Adrenal gland (tissue), 12 donors: ENCODE measurements around the gene EPC2. TPM values are rescaled to one million over a fixed set of nuclear protein-coding genes. Genes with fewer than 3 reads are reported as not detected.

ENCODE experiments used
- DNase-seq, 7 donors: peaks; one replicate each; pipeline ENCODE4 v3.0.0-alpha.2; 2019 to 2020
- H3K27ac ChIP-seq, 5 donors: fragments of 200-600 bp; sonication (generic) in 4 of 5; 1 replicate in 3 of 5; 2 replicates in 2 of 5; pipeline versions ENCODE4 v1.5.1 to v1.8.0; 2016 to 2020; ENCODE audit warnings: mild to moderate bottlenecking in 1 of 5
- H3K27me3 ChIP-seq: fragments of 200-600 bp; 2 replicates; pipeline ENCODE4 v1.8.0; 2021
- H3K36me3 ChIP-seq, 2 donors: fragments of 200-600 bp; replicated peaks in 1 of 2; 1 replicate in 1 of 2; 2 replicates in 1 of 2; pipeline versions ENCODE4 v1.5.1 to v1.8.0; 2018 to 2022
- H3K4me1 ChIP-seq, 2 donors: fragments of 200-600 bp; replicated peaks in 1 of 2; 1 replicate in 1 of 2; 2 replicates in 1 of 2; pipeline versions ENCODE4 v1.5.1 to v1.8.0; 2018 to 2021
- H3K4me3 ChIP-seq, 4 donors: fragments of 200-600 bp; sonication (generic) in 3 of 4; one replicate each; pipeline ENCODE4 v1.5.1; 2016 to 2018
- H3K9me3 ChIP-seq, 3 donors: fragments of 200-600 bp; sonication (generic) in 1 of 3; replicated peaks in 1 of 3; 1 replicate in 2 of 3; 2 replicates in 1 of 3; pipeline versions ENCODE4 v1.5.1 to v1.8.0; 2016 to 2021
- CTCF ChIP-seq, 6 experiments: fragments of 450-650 bp in 4 of 6; fragments of 200-600 bp in 2 of 6; sonication (generic) in 1 of 6; IDR thresholded peaks; 1 replicate in 5 of 6; 2 replicates in 1 of 6; pipeline versions ENCODE4 v1.5.1 to v1.8.0; 2016 to 2021; ENCODE audit warnings: antibody characterized with exemption in 6 of 6, mild to moderate bottlenecking in 2 of 6, moderate library complexity in 1 of 6
- POLR2A ChIP-seq, 2 donors: fragments of 450-650 bp; IDR thresholded peaks; one replicate each; pipeline ENCODE4 v1.6.1; 2017; ENCODE audit warnings: antibody characterized with exemption in 2 of 2, mild to moderate bottlenecking in 2 of 2, moderate library complexity in 1 of 2
- WGBS, 4 donors: extraction: QIAGEN DNeasy Blood & Tissue Kit in 2 of 4; methylation state at CpG; one replicate each; pipeline versions ENCODE4 v1.1.5 to v1.1.7; 2013 to 2017; 5-methylcytosine and 5-hydroxymethylcytosine counted together
- intact Hi-C, 2 donors: fragments of 100-400 bp; cut with DNase I; formaldehyde crosslinking; loops; one replicate each; pipeline versions ENCODE4 v1.14.1 to v1.15.0; 2022 to 2023
- polyA plus RNA-seq, 3 donors: library from polyadenylated mRNA; stranded (reverse); fragments of 200-250 nt in 2 of 3; fragments of 350-450 nt in 1 of 3; fragmentation: Illumina TruSeq in 1 of 3; extraction: RNeasy Lipid Tissue Mini Kit (QIAGEN cat#74804) in 1 of 3; gene quantifications; one replicate each; pipeline ENCODE4 v1.2.3, GENCODE V29; 2013 to 2014
- total RNA-seq, 9 donors: library from RNA; depleted of rRNA in 4 of 9; stranded (reverse); fragments of >200 nt in 4 of 9; fragments of 120-200 nt in 1 of 9; fragmentation: NEBNext Ultra II Directional in 1 of 9; extraction: Animal tissue kit (Norgen Biotek cat#: 25700) in 1 of 9; gene quantifications; one replicate each; pipeline versions ENCODE4 v1.1.0 to v1.2.4, GENCODE V29; 2013 to 2023
- donor health status: healthy with polysubstance abuse.
- donor health status: Bipolar disorder and iron deficiency.
- donor health status: DM: yes; HTN: yes; CAD: no.
- donor health status: DM: no; HTN: no; CAD: no.
- donor health status: DM: no; HTN: no; CAD: no.
- donor health status: DM: yes; HTN: yes; CAD: no.

The EPC2 gene
- total and polyA plus RNA-seq, 12 donors, result 8.0 to 57.4 (median 27.8) TPM

- Histone ChIP-seq H3K27me3 (no peaks in the 10 kb centered on the region), H3K36me3 (no peaks in the 10 kb centered on the region), H3K4me3 (no peak overlapping the region), H3K27ac (no peak overlapping the region), H3K9me3 (no peaks in the 10 kb centered on the region), H3K4me1 (peaks cover 0 to 6% of the 10 kb centered on the region in 2 donors)
- no peak for TF ChIP-seq CTCF (IDR thresholded peaks at IDR 0.05)
- no peak for TF ChIP-seq POLR2A (IDR thresholded peaks at IDR 0.05)
- intact Hi-C loops, result loop anchor here in 1 of 2 donors (10.0 kb wide), 1 partner anchor 356 kb away; no protein-coding TSS in a partner anchor
- WGBS, 4 donors, result 86 to 94% (median 90%) methylated on average over 5 of the region's 5 CpGs
- DNase-seq, result no peak
These were observed 6.0 kb upstream of the EPC2 start for GRCh38 chr2:148638543-148638942.

- Histone ChIP-seq H3K36me3 (no peaks in the 10 kb centered on the region), H3K27me3 (no peaks in the 10 kb centered on the region), H3K4me3 (no peak overlapping the region), H3K4me1 (peaks cover 0 to 11% of the 10 kb centered on the region in 2 donors), H3K27ac (no peak overlapping the region), H3K9me3 (no peaks in the 10 kb centered on the region)
- intact Hi-C loops, result loop anchor here (10.0 kb wide), 2 partner anchors 54 to 354 kb away; no protein-coding TSS in a partner anchor
- DNase-seq, result peak in 3 of 7 donors; percentile 27 to 61 (median 31)
- WGBS, 4 donors, result 56 to 70% (median 64%) methylated on average over 5 of the region's 5 CpGs
- TF ChIP-seq CTCF (IDR thresholded peaks at IDR 0.05) (peak in 4 of 6 experiments; percentile 20 to 35 (median 26)), POLR2A (IDR thresholded peaks at IDR 0.05) (no peak)
These were observed 3.8 kb upstream of the EPC2 start for GRCh38 chr2:148640767-148641166.

GRCh38 chr2:148642112-148642744 is 2.3 kb upstream of the EPC2 start:
- no peaks in the 10 kb centered on the region for H3K36me3 ChIP-seq
- intact Hi-C loops, result loop anchor here (10.0 kb wide), 2 partner anchors 53 to 353 kb away; no protein-coding TSS in a partner anchor
- no peaks in the 10 kb centered on the region for H3K9me3 ChIP-seq
- H3K27me3 ChIP-seq, result no peaks in the 10 kb centered on the region
- DNase-seq, result no peak
- no peak for TF ChIP-seq CTCF (IDR thresholded peaks at IDR 0.05)
- no peak for TF ChIP-seq POLR2A (IDR thresholded peaks at IDR 0.05)
- no peak overlapping the region for H3K4me3 ChIP-seq
- H3K27ac ChIP-seq, result peak overlapping the region in 1 of 5 donors; percentile 100
- H3K4me1 ChIP-seq, result peaks cover 0 to 21% of the 10 kb centered on the region in 2 donors
- 75 to 94% (median 92%) methylated on average over 2 of the region's 2 CpGs for WGBS, 4 donors

GRCh38 chr2:148642891-148643416 is 1.6 kb upstream of the EPC2 start:
- peak overlapping the region in 2 of 5 donors; percentile 17 to 100 for H3K27ac ChIP-seq
- 54 to 56% (median 55%) methylated on average over 3 of the region's 3 CpGs for WGBS, 4 donors
- peaks cover 4 to 25% of the 10 kb centered on the region in 2 donors for H3K4me1 ChIP-seq
- H3K27me3 ChIP-seq, result no peaks in the 10 kb centered on the region
- peak in 2 of 7 donors; percentile 20 to 35 for DNase-seq
- intact Hi-C loops, result loop anchor here (10.0 kb wide), 2 partner anchors 52 to 352 kb away; no protein-coding TSS in a partner anchor
- no peaks in the 10 kb centered on the region for H3K36me3 ChIP-seq
- H3K4me3 ChIP-seq, result no peak overlapping the region
- no peak for TF ChIP-seq CTCF (IDR thresholded peaks at IDR 0.05)
- TF ChIP-seq POLR2A (IDR thresholded peaks at IDR 0.05), result no peak
- no peaks in the 10 kb centered on the region for H3K9me3 ChIP-seq
